ENCODE results near the gene YJU2.

YJU2 gene

DNA sequence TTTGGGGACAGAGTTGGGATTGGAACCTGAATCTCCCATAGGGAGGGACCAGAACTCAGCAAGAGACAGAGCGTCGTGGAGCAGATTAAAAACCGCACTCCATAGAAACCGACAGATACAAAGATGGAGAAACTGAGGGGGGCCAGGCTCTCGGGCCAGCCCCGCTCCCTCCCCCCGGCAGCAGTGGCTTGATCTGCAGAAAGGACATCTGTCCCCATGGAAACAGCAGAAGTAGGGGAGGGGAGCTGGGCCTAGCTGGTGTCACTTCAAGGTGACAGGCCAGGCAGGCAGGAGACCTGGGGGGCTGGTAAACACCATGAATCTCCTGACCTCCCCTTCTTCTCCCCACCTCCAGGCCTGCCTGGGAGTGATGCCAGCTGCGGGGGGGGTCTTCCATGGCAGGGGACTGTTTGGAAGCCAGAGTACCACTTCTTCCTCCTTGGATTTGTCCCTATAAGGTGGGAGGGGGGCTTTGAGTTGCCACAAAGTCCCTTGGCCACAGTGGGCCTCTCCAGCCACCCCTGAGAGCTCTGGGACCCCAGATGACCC lies 44.4 kb downstream of the YJU2 start:
- no peak overlapping the region for H3K27ac ChIP-seq (ENCODE audit: low read length)
- H3K4me1 ChIP-seq (ENCODE audit: low read length): no peaks in the 10 kb centered on the region
- no peaks in the 10 kb centered on the region for H3F3A ChIP-seq (ENCODE audit: insufficient read depth, low read length)
- no peaks in the 10 kb centered on the region for H3K9me3 ChIP-seq (replicated peaks; ENCODE audit: insufficient read depth, low read length)
- no peaks in the 10 kb centered on the region for H4K20me1 ChIP-seq (ENCODE audit: insufficient read depth, low read length)
- no peaks in the 10 kb centered on the region for H3K9me2 ChIP-seq (replicated peaks; ENCODE audit: insufficient read depth, low read length)
- H2AFZ ChIP-seq (ENCODE audit: low read length): no peak overlapping the region
- H3K36me3 ChIP-seq (replicated peaks; ENCODE audit: insufficient read depth, low read length): no peaks in the 10 kb centered on the region
- no peak for DNase-seq
- TF ChIP-seq EZH2phosphoT487 (IDR thresholded peaks at IDR 0.05; ENCODE audit: low read length) (no peak), EZH2 (optimal IDR thresholded peaks at IDR 0.05; ENCODE audit: low read depth, low read length) (no peak)
- TF ChIP-seq, protein P1, sequence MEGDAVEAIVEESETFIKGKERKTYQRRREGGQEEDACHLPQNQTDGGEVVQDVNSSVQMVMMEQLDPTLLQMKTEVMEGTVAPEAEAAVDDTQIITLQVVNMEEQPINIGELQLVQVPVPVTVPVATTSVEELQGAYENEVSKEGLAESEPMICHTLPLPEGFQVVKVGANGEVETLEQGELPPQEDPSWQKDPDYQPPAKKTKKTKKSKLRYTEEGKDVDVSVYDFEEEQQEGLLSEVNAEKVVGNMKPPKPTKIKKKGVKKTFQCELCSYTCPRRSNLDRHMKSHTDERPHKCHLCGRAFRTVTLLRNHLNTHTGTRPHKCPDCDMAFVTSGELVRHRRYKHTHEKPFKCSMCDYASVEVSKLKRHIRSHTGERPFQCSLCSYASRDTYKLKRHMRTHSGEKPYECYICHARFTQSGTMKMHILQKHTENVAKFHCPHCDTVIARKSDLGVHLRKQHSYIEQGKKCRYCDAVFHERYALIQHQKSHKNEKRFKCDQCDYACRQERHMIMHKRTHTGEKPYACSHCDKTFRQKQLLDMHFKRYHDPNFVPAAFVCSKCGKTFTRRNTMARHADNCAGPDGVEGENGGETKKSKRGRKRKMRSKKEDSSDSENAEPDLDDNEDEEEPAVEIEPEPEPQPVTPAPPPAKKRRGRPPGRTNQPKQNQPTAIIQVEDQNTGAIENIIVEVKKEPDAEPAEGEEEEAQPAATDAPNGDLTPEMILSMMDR (IDR thresholded peaks at IDR 0.05; ENCODE audit: low read length): no peak
- no peak overlapping the region for H3K4me3 ChIP-seq (ENCODE audit: low read length)
- H3K9ac ChIP-seq (ENCODE audit: low read length): no peak overlapping the region
- no peak overlapping the region for H3K4me2 ChIP-seq (ENCODE audit: low read depth, low read length)
- no peaks in the 10 kb centered on the region for H3K79me2 ChIP-seq (ENCODE audit: low read length)
- H3K27me3 ChIP-seq (replicated peaks; ENCODE audit: insufficient read depth, low read length): peaks cover 85% of the 10 kb centered on the region

DNA sequence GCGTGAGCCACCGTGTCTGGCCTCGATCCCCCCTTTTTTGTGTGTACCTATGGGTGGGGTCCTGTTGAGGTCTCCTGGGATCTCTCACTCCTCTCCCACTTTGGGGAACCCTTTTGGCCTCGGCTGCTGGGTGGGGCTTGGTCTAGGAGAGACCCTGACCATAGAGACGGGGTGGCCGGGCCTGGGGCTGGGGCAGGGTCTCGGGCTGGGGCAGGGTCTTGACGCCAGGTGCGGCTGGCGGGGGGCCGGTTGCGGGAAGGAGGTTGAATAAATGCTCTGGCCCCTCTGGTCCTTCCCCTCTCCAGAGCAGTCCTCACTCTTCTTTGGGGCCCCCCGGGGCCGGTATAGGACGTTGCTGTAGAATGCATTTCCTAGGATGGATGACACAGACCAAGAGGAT lies 45.6 kb downstream of the YJU2 start:
- no peaks in the 10 kb centered on the region for H3K79me2 ChIP-seq (ENCODE audit: low read length)
- TF ChIP-seq EZH2phosphoT487 (IDR thresholded peaks at IDR 0.05; ENCODE audit: low read length) (no peak), EZH2 (optimal IDR thresholded peaks at IDR 0.05; ENCODE audit: low read depth, low read length) (no peak)
- TF ChIP-seq, protein P1 (IDR thresholded peaks at IDR 0.05; ENCODE audit: low read length): no peak
- peaks cover 78% of the 10 kb centered on the region for H3K27me3 ChIP-seq (replicated peaks; ENCODE audit: insufficient read depth, low read length)

DNA sequence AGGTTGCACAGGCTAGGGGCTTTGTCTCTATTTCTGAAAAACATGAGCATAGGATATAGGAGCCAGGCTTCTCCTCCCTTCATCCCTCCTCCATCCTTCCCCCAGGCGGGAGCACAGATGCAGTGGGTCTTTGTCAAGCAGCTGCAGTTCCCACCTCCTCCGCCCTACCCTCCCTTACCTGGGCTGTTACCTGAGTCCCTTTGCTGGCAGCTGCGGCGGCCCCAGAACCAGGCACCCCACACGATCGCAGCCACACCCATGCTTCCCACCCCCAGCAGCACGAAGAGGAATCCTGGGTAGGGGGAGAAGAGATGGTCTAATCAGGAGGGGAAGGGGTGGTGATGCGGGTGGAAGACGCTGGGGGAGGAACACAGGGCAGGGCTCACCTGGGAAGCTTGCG lies 47.5 kb downstream of the YJU2 start:
- peaks cover 82% of the 10 kb centered on the region for H3K27me3 ChIP-seq (replicated peaks; ENCODE audit: insufficient read depth, low read length)
- DNase-seq: no peak
- H3K4me1 ChIP-seq (ENCODE audit: low read length): no peaks in the 10 kb centered on the region
- H4K20me1 ChIP-seq (ENCODE audit: insufficient read depth, low read length): no peaks in the 10 kb centered on the region
- no peaks in the 10 kb centered on the region for H3K9me3 ChIP-seq (replicated peaks; ENCODE audit: insufficient read depth, low read length)
- no peak overlapping the region for H3K4me2 ChIP-seq (ENCODE audit: low read depth, low read length)
- H3K36me3 ChIP-seq (replicated peaks; ENCODE audit: insufficient read depth, low read length): no peaks in the 10 kb centered on the region
- H3K79me2 ChIP-seq (ENCODE audit: low read length): no peaks in the 10 kb centered on the region
- TF ChIP-seq, protein P1 (IDR thresholded peaks at IDR 0.05; ENCODE audit: low read length): no peak
- no peak for TF ChIP-seq EZH2 (optimal IDR thresholded peaks at IDR 0.05; ENCODE audit: low read depth, low read length)
- TF ChIP-seq EZH2phosphoT487 (IDR thresholded peaks at IDR 0.05; ENCODE audit: low read length): no peak
- no peaks in the 10 kb centered on the region for H3F3A ChIP-seq (ENCODE audit: insufficient read depth, low read length)
- H3K27ac ChIP-seq (ENCODE audit: low read length): no peak overlapping the region
- H3K9me2 ChIP-seq (replicated peaks; ENCODE audit: insufficient read depth, low read length): no peaks in the 10 kb centered on the region
- H3K4me3 ChIP-seq (ENCODE audit: low read length): no peak overlapping the region
- H3K9ac ChIP-seq (ENCODE audit: low read length): no peak overlapping the region
- no peak overlapping the region for H2AFZ ChIP-seq (ENCODE audit: low read length)

More for the DNA sequence above, 45.6 kb downstream of the YJU2 start:
- Histone ChIP-seq H3K4me1 (ENCODE audit: low read length) (no peaks in the 10 kb centered on the region), H4K20me1 (ENCODE audit: insufficient read depth, low read length) (no peaks in the 10 kb centered on the region), H3F3A (ENCODE audit: insufficient read depth, low read length) (no peaks in the 10 kb centered on the region), H3K9me2 (replicated peaks; ENCODE audit: insufficient read depth, low read length) (no peaks in the 10 kb centered on the region), H3K36me3 (replicated peaks; ENCODE audit: insufficient read depth, low read length) (no peaks in the 10 kb centered on the region), H3K27ac (ENCODE audit: low read length) (no peak overlapping the region), H2AFZ (ENCODE audit: low read length) (no peak overlapping the region), H3K9ac (ENCODE audit: low read length) (no peak overlapping the region), H3K4me3 (ENCODE audit: low read length) (no peak overlapping the region), H3K4me2 (ENCODE audit: low read depth, low read length) (no peak overlapping the region), H3K9me3 (replicated peaks; ENCODE audit: insufficient read depth, low read length) (no peaks in the 10 kb centered on the region)
- DNase-seq: no peak
